DMS79 treated with DMSO at 0.1 percent for 48 hours (cell line): ENCODE data around the gene CELF3.
"Not testable (repeated sequence)": the region's sequence is repeated elsewhere in the genome, so short reads cannot be mapped to it uniquely, and the experiment has no call there.

Experiments
- DNase-seq: peaks from one replicate; lab custom pipeline; 2025; lab: John Stamatoyannopoulos, UW

The CELF3 gene

GRCh38 chr1:151703813-151704212, 12.8 kb downstream of the CELF3 start:
- no peak for DNase-seq

- DNase-seq = no peak
Measured at GRCh38 chr1:151702936-151703335, 13.7 kb downstream of the CELF3 start.

GRCh38 chr1:151701515-151701914, 15.1 kb downstream of the CELF3 start:
- no peak for DNase-seq

GRCh38 chr1:151693057-151693651, 23.4 kb downstream of the CELF3 start:
- peak; percentile 72 for DNase-seq

DNA sequence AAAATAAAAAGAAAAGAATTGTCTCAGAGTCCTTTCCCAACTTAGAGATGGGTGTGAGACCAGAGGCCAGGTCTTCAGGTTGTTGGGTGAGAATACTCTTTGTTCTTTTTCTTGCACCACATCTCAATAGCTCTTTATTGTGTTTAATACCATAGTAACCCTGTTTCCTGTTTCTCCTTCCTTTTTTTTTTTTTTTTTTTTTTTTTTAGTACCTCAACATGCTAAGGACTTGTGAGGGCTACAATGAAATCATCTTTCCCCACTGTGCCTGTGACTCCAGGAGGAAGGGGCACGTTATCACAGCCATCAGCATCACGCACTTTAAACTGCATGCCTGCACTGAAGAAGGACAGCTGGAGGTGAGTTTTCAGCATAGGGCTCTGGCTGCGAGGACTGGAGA, 24.4 kb downstream of the CELF3 start:
- no peak for DNase-seq

DNA sequence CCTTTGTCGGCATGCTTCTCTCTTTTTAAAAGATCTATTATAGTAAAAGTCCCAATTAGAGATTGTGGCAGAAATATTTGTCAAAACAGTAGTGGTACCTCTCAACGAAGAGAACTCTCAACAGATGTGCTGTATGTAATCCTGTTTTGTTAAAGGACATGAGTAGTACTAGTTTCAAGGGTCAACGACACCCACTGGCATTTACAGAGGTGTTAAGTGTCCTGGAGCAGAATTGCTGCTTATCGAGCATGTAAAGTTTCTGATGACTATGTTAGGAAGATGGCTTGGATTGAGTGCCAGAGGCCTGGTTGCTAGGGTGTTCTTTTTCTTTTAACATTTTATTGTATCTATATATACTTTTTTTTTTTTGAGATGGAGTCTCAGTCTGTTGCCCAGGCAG, 27.1 kb downstream of the CELF3 start:
- DNase-seq = no peak

DNA sequence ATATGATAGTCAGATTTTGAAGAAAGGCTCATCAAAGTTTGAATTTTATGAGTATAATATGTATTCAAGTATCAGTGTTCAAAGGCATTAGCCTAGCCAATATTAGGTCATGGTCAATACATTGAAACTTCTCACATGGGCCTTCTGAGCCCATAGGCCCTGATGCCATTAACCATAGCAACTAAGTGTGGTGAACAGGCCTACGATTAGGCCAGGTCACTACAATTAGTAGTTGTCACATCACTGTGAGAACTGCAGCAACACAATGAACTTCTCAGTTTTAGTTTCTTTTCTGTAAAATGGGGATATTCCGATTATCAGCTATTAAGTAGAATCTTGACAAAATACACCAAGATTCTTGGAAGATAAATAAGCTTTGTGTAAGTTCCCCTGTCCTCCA, 30.0 kb downstream of the CELF3 start:
- DNase-seq = no peak

- no peak for DNase-seq
Measured at GRCh38 chr1:151684128-151684527, 32.5 kb downstream of the CELF3 start.

DNA sequence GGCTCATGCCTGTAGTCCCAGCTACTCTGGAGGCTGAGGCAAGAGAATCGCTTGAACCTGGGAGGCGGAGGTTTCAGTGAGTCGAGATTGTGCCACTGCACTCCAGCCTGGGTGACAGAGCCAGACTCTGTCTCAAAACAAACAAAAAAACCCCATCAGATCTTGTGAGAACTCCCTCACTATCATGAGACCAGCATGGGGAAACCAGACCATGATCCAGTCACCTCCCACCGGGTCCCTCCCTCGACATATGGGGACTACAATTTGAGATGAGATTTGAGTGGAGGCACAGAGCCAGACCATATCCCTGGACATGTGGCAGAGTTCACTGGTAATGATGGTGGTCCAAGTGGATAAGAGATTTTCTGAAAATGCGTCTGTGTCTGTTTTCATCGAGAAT, 33.7 kb downstream of the CELF3 start:
- not testable (repeated sequence) for DNase-seq

DNA sequence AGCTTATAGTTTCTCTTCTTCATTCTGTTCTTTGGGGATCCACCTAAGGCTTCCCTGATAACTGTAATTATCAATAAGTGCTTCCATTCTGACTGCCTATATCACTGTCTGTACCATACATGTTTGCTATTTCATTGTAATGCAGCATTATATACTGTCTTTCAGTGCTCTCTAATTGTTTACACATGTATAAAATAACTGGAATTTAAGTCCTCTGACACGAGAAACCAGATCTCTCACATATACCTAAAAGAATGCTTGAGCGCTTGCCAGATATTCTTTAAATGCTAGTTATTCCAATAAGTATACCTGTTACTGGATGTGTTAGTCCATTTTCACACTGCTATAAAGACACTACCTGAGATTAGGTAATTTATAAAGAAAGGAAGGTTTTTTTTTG, 34.7 kb downstream of the CELF3 start:
- no peak for DNase-seq

DNA sequence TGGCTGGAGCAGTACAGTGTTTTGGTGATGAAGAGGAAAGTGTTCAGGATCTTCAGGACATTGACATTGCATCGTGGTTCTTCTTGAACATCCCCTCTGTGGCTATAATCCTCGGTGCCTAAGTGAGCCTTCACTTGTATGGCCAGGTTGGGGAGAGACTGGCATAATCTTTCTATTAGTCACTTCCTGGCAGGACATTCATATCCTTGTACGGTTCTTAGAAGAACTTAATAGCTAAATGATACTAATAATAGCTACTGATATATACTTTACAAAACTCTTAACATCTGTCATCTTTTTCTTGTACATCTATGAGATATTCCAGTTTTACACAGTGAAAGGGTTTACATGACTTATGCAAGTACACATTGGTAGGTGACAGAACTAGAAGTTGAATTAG, 35.8 kb downstream of the CELF3 start:
- DNase-seq = no peak

DNA sequence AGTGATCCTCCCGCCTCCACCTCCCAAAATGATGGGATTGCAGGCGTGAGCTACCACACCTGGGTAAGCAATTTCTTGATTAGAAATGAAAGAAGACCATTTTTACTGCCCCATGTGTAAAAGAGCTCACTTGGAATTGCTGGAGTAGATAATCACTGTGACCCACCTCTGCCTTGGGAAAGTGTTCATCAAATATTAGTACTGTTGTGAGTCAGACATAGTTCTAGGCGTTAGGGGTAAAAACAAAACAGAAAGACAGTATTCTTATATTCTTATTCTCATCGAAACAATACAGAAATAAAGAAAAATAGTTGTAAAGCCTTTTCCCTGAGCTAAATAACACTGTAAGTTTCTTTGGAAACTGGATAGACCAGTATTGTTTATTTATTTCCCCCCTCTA, 36.2 kb downstream of the CELF3 start:
- no peak for DNase-seq

- DNase-seq = no peak
Measured at GRCh38 chr1:151673407-151673806, 43.2 kb downstream of the CELF3 start.

GRCh38 chr1:151670036-151670675, 46.4 kb downstream of the CELF3 start:
- not testable (repeated sequence) for DNase-seq

- DNase-seq = no peak
Measured at GRCh38 chr1:151668090-151668489, 48.5 kb downstream of the CELF3 start.

- no peak for DNase-seq
Measured at GRCh38 chr1:151661751-151662150, 54.9 kb downstream of the CELF3 start.

GRCh38 chr1:151655371-151655770, 61.2 kb downstream of the CELF3 start:
- DNase-seq = no peak

- no peak for DNase-seq
Measured at GRCh38 chr1:151653397-151653796, 63.2 kb downstream of the CELF3 start.
